ENCODE measurements around the gene PHOX2A. TPM values are rescaled to one million over a fixed set of nuclear protein-coding genes. Genes with fewer than 3 reads are reported as not detected.
"Not testable (repeated sequence)": the region's sequence is repeated elsewhere in the genome, so short reads cannot be mapped to it uniquely, and the experiment has no call there.

Gene PHOX2A
- total and polyA plus RNA-seq, 2 donors (not counting 1 experiment from before 2014, with no cell fraction given) = not detected

DNA sequence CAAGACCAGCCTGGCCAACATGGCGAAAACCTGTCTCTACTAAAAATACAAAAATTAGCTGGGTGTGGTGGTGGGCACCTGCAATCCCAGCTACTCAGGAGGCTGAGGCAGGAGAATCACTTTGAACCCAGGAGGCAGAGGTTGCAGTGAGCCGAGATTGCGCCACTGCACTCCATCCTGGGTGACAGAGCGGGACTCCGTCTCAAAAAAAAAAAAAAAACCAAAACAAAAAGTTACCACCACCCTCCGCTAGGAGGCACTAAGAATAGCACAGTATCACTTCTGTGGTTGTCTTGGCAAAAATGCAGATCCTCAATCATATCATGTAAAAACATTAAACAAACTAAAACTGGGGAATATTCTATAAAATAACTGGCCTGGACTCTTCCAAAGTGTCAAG is 46.8 kb upstream of the PHOX2A start:
- not testable (repeated sequence) for H3K9ac ChIP-seq (ENCODE audit: insufficient read depth, low read length); H3K4me1 ChIP-seq (ENCODE audit: control insufficient read depth, extremely low read depth, insufficient read depth, low read length); H2AFZ ChIP-seq (ENCODE audit: low read length); H3K79me2 ChIP-seq (ENCODE audit: control insufficient read depth, insufficient read depth, low read length); H3K27me3 ChIP-seq (ENCODE audit: control insufficient read depth, insufficient read depth, low read length); H3K4me3 ChIP-seq (replicated peaks in 1 of 4; ENCODE audit: control extremely low read depth in 1 of 4, insufficient read depth in 1 of 4, low read depth in 3 of 4, low read length in 4 of 4); H3K36me3 ChIP-seq (ENCODE audit: control insufficient read depth, insufficient read depth, low read length); H3K27ac ChIP-seq (ENCODE audit: insufficient read depth, low read length); H3K4me2 ChIP-seq (ENCODE audit: extremely low read depth, insufficient read depth, low read length); H4K20me1 ChIP-seq (ENCODE audit: control insufficient read depth, extremely low read depth, insufficient read depth, low read length); H3K9me3 ChIP-seq (ENCODE audit: control insufficient read depth, insufficient read depth, low read depth, low read length)
- peak in 1 of 2 donors; percentile 56 for DNase-seq (ENCODE audit: low read depth in 2 of 2)
- TF ChIP-seq, protein P1, sequence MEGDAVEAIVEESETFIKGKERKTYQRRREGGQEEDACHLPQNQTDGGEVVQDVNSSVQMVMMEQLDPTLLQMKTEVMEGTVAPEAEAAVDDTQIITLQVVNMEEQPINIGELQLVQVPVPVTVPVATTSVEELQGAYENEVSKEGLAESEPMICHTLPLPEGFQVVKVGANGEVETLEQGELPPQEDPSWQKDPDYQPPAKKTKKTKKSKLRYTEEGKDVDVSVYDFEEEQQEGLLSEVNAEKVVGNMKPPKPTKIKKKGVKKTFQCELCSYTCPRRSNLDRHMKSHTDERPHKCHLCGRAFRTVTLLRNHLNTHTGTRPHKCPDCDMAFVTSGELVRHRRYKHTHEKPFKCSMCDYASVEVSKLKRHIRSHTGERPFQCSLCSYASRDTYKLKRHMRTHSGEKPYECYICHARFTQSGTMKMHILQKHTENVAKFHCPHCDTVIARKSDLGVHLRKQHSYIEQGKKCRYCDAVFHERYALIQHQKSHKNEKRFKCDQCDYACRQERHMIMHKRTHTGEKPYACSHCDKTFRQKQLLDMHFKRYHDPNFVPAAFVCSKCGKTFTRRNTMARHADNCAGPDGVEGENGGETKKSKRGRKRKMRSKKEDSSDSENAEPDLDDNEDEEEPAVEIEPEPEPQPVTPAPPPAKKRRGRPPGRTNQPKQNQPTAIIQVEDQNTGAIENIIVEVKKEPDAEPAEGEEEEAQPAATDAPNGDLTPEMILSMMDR (conservative IDR thresholded peaks at IDR 0.05 in 1 of 2, IDR thresholded peaks at IDR 0.05 in 1 of 2; ENCODE audit: low read depth in 1 of 2, low read length in 2 of 2) = peak; percentile 50 to 64

DNA sequence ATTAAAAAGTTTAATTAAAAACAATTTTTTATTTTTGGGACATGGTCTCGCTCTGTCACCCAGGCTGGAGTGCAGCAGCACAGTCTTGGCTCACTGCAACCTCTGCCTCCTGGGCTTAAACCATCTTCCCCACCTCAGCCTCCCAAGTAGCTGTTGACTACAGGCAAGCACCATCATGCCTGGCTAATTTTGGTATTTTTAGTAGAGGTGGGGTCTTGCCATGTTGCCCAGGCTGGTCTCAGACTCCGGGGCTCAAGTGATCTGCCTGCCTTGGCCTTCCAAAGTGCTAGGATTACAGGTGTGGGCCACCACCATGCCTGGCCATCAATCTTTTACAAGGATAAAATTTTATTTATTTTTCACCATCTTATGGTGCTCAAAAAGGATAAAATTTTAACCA is 43.3 kb upstream of the PHOX2A start:
- Histone ChIP-seq H3K9me3 (ENCODE audit: control insufficient read depth, insufficient read depth, low read depth, low read length) (no peaks in the 10 kb centered on the region), H2AFZ (ENCODE audit: low read length) (no peak overlapping the region), H3K27me3 (ENCODE audit: control insufficient read depth, insufficient read depth, low read length) (no peaks in the 10 kb centered on the region), H3K36me3 (ENCODE audit: control insufficient read depth, insufficient read depth, low read length) (peaks cover 3% of the 10 kb centered on the region), H3K4me3 (replicated peaks in 1 of 4; ENCODE audit: control extremely low read depth in 1 of 4, insufficient read depth in 1 of 4, low read depth in 3 of 4, low read length in 4 of 4) (no peak overlapping the region), H3K27ac (ENCODE audit: insufficient read depth, low read length) (no peak overlapping the region), H3K9ac (ENCODE audit: insufficient read depth, low read length) (no peak overlapping the region), H3K79me2 (ENCODE audit: control insufficient read depth, insufficient read depth, low read length) (no peaks in the 10 kb centered on the region), H3K4me1 (ENCODE audit: control insufficient read depth, extremely low read depth, insufficient read depth, low read length) (no peaks in the 10 kb centered on the region), H4K20me1 (ENCODE audit: control insufficient read depth, extremely low read depth, insufficient read depth, low read length) (no peaks in the 10 kb centered on the region), H3K4me2 (ENCODE audit: extremely low read depth, insufficient read depth, low read length) (no peak overlapping the region)
- DNase-seq (ENCODE audit: low read depth in 2 of 2) = no peak
- TF ChIP-seq, protein P1 (conservative IDR thresholded peaks at IDR 0.05 in 1 of 2, IDR thresholded peaks at IDR 0.05 in 1 of 2; ENCODE audit: low read depth in 1 of 2, low read length in 2 of 2) = no peak

DNA sequence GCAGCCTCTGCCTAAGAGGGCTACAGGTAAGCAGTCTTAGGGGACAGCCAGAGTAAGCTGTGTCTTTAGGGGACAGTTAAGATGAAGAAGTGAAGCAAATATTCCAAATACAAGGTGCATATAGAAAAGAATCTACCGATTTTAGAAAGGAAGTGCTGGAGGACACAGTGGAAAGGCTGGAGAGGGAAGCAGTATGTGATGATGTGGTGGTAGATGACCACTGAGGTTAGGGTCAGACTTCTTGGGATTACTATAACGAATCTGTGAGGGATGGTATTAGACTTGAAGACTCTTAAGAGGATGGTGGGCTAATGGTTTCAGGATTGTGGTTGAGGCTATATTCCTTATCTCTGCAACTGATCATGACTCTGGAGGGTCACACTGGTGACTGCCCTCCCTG is 40.0 kb upstream of the PHOX2A start:
- Histone ChIP-seq H3K27me3 (ENCODE audit: control insufficient read depth, insufficient read depth, low read length) (no peaks in the 10 kb centered on the region), H3K4me3 (replicated peaks in 1 of 4; ENCODE audit: control extremely low read depth in 1 of 4, insufficient read depth in 1 of 4, low read depth in 3 of 4, low read length in 4 of 4) (no peak overlapping the region), H3K4me1 (ENCODE audit: control insufficient read depth, extremely low read depth, insufficient read depth, low read length) (peaks cover 3% of the 10 kb centered on the region), H3K36me3 (ENCODE audit: control insufficient read depth, insufficient read depth, low read length) (no peaks in the 10 kb centered on the region), H3K9me3 (ENCODE audit: control insufficient read depth, insufficient read depth, low read depth, low read length) (no peaks in the 10 kb centered on the region), H4K20me1 (ENCODE audit: control insufficient read depth, extremely low read depth, insufficient read depth, low read length) (no peaks in the 10 kb centered on the region), H3K79me2 (ENCODE audit: control insufficient read depth, insufficient read depth, low read length) (no peaks in the 10 kb centered on the region), H3K9ac (ENCODE audit: insufficient read depth, low read length) (no peak overlapping the region), H3K27ac (ENCODE audit: insufficient read depth, low read length) (no peak overlapping the region), H2AFZ (ENCODE audit: low read length) (no peak overlapping the region), H3K4me2 (ENCODE audit: extremely low read depth, insufficient read depth, low read length) (no peak overlapping the region)
- DNase-seq (ENCODE audit: low read depth in 2 of 2) = no peak
- TF ChIP-seq EZH2 (IDR thresholded peaks at IDR 0.05; ENCODE audit: low read length, missing control alignments) = no peak
- TF ChIP-seq, protein P1 (conservative IDR thresholded peaks at IDR 0.05 in 1 of 2, IDR thresholded peaks at IDR 0.05 in 1 of 2; ENCODE audit: low read depth in 1 of 2, low read length in 2 of 2) = no peak
